Left renal cortex interstitium (tissue), 4 donors: ENCODE data around the gene WDR93. TPM values are rescaled to one million over a fixed set of nuclear protein-coding genes. Genes with fewer than 3 reads are reported as not detected.

Experiments
- DNase-seq, 4 donors: peaks; one replicate each; pipeline ENCODE4 v3.0.0-alpha.2; 2013; ENCODE audit warnings: low read depth in 4 of 4, low spot score in 2 of 4, missing footprints in 1 of 4
- polyA plus RNA-seq, 4 donors: library from polyadenylated mRNA; unstranded; fragments of 120-200 nt; gene quantifications; one replicate each; pipeline ENCODE4 v1.2.1, GENCODE V29; 2013; ENCODE audit not compliant: insufficient read length in 4 of 4

The WDR93 gene
- 1 to 10 TPM; 1.9 to 3.2 (median 2.7) TPM for polyA plus RNA-seq

DNA sequence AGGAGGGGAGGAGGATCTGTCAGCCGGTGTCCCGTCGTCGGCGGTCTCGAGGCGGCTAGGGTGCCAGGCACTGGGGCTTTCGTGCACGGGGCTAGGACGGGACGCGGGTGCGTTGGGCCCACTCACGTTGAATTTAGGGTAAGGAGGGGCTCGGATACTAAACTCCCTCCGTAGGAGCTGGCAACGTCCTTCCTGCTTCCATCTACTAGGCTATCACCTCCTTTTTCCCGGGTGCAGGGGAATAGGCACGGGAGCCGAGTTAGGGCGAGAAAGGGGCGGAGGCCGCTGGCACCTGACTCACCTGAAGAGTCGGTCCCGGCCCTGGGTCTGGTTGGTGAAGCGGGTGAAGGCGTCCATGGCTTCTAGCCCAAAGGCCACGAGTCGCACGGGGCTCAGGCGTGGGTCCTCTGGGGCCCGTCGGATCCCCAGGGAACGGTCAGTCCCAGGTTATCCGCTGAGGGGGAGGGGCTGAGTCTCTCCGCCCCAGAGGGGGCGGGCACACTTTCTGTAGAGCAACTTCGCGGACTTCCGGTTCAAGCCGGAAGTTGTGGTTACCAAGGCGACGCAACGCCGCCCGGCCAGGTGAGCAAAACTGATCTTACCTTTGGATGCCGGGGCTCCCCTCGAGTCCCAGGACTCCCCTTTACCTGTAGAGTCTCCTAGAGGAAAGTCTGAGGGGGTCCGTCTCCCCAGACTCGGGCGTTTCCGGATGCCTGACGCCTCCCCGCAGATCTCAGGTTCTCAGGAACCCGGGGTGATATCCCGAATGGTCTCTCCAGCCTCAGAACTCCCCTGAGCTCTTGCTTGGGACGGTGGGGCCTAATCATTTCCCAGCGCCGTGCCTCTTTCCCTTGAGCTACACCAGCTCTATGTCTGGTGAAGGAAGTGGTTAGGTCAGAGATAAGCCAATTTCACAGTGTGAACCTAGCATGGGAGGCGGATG is at the start of gene WDR93, which contains the start of gene PEX11A:
Gene WDR93 (plus strand): TSS at position 536 of the 943 bp plus-strand sequence. CDS start 10,936 bp downstream, outside the sequence.
Gene PEX11A (minus strand): TSS at position 479 of the 943 bp plus-strand sequence. CDS start 122 bp downstream, at position 357.
- DNase-seq: peak in 2 of 4 donors; percentile 75 to 76

DNA sequence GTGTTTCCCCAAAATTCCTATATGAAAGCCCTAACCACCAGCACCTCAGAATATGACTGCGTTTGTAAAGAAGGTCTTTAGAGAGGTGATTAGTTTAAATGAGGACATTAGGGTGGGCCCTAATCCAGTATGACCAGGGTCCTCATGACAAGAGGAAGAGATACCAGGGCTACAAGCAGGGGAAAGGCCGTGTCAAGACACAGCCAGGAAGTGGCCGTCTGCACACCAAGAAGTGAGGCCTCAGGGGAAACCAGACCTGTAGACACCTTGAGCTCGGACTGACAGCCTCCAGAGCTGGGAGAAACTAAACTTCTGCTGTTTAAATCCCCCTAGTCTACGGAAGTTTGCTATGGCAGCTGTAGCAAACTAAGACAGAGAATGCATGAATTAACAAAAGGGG is 49.6 kb upstream of the WDR93 start:
- DNase-seq: no peak

GRCh38 chr15:89642106-89642505 is 48.5 kb upstream of the WDR93 start:
- DNase-seq: no peak

DNA sequence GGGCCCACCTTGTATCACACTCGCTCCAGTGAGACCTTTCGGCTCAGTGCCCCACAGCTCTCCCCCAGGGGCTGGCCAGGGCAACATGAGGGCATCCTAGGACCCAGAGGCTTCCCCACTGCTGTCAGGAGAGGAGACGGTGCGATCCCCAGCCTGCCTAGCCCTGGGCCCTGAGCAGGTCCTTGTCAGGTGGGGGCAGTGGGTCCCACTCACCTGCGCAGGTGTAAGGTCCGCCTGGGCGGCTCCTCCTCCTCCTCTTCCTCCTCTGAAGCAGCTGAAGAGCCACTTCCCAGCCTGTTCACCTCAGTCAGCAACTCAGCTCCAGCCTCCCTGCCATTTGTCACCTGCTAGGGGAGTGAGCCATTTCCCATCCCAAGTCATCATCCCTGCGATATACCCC is 44.9 kb upstream of the WDR93 start:
- no peak for DNase-seq

DNA sequence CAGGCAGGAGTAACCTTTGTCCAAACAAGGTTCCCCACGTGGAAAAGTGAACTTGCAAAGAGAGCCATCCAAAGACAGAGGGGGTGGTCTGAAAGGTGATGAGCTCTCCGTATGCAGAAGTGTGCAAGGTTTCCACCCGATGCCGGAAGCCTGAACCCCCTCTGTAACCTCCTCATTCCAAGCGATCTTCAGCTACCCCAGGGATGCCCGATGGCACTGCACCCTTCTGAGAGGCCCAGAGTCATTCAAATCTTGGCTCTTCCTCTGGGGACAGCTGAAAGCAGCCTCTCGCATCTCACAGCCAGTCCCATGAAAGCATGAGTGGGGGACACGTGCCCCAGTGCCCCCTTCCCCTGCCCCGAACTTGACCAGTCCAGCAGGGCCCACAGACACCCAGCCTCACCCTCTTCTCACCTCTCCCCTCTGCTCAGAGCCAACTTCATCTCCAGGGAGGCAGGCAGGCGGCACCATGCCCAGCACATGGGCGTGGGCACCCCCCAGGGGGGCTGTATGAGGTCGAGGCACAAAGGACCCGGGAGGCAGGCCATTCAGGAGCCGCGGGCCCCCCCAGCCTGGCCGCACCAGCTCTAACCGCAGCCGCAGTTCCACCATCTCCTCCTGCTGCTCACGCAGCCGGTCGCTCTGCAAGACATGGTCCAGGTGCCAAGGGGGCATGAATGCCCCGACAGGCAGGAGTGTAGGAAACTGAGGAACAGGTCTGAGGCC is 44.0 kb upstream of the WDR93 start:
- DNase-seq: no peak

DNA sequence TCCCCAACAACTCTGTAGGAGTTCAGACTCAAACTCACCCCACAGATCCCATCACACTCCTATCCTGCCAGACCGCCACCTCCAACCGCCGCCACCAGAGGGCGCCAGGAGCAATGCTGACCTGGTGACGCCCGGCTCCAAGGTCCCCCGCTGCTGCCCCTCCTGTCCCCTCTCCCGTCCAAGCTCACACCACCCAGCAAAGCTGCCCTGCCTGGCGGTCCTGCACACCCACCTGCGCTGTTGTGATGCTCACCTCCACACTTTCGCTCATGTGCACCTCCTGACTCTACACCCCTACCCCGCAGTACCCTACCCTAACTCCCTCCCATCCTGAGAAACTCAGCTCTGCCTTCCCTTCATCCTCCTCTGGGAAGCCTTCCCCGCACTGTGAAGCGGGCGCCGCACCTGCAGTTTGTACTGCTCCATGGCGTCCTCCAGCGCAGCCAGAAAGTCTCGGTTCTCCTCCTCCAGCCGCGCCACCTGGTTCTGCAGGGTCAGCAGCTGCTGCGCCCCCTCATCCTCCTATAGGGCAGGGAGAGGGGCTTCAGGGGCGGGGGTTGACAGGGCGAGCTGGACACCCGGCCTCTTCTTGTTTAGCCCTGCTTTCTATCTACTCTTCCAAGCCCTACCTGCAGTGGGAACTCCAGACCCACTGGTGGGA is 43.3 kb upstream of the WDR93 start:
- peak in 1 of 4 donors; percentile 24 for DNase-seq

DNA sequence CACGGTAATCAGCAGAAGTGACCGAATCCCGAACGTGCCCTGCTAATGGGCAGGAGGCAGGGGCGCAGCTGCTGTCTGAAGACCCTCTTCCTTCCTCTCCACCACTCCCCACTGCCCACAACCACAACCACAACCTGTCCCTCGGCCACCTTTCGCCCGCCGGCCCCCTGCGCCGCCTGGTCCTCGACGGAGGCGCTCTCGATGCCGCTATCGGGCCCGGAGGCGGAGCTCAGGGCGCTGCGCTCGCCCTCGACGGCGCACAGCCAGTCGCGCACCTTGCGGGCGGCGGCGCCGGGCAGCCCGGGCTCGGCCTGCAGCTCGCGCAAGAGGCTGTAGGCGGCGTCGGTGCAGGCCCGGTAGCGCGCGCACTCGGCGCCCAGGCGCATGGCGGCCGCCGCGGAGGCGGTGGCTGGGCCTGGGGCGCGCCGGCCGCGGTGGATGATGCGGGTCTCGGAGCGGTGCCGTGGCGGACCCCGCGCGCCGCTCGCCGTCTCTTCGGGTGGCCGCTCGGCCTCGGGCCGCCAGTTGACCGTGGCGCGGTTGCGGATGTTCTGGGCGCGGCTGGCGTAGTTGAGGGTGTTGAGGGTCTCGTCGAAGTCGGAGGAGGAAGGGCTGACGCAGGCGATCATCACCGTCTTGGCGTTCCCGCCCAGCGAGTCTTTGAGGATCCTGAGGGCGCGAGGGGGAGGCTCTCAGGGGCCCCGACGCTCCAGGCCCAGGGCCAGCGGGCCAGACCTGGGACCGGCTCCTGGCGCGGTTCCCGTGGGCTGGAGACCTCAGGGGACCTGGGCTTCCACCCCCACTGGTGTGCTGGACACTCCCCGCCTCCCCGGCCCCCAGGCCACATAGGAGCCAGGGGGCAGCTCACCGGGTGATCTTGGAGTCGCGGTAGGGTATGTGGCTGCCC is 42.3 kb upstream of the WDR93 start:
- DNase-seq: no peak

GRCh38 chr15:89649013-89649625 is 41.5 kb upstream of the WDR93 start:
- no peak for DNase-seq

DNA sequence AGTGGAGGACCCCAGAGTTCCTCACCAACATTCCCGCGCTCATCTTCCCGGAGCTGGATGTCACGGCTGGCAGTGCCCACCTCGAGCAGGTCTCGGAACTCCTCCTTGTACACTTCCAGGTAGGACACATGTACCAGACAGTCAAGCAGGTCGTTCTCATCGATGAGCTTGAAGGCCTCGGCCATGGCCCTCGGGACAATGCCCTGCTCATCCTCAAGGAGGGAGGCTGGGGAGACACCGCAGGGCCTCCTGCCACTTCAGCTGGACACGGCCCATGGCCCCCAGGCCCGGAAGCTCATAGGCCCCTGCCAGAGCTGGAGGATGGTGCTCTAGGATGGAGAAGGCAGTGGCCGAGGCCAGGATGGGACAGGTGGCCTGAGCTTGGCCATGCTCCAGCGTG is 40.9 kb upstream of the WDR93 start:
- no peak for DNase-seq

DNA sequence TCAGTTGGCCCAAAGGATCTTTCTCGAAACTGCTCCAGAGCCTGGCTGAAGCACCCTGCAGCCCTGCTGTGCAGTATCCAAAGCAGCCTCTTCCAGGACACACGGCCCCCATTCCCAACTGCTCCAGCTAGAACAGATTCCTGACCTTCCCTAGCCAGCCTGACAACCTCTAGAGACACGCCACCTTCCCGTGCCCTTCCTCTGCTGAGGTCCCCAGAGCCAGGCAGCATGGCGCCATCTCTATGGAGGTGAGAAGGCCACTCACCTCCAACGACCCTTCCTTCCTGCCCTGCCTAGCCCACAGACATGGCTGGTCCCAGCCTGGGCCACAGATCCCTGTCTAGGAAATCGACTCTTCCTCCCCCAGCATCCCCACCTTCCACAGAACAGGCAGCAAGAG is 38.5 kb upstream of the WDR93 start:
- no peak for DNase-seq

GRCh38 chr15:89652666-89653065 is 37.9 kb upstream of the WDR93 start:
- DNase-seq: no peak

GRCh38 chr15:89653578-89653977 is 37.0 kb upstream of the WDR93 start:
- no peak for DNase-seq

GRCh38 chr15:89654301-89654761 is 36.3 kb upstream of the WDR93 start:
- no peak for DNase-seq

DNA sequence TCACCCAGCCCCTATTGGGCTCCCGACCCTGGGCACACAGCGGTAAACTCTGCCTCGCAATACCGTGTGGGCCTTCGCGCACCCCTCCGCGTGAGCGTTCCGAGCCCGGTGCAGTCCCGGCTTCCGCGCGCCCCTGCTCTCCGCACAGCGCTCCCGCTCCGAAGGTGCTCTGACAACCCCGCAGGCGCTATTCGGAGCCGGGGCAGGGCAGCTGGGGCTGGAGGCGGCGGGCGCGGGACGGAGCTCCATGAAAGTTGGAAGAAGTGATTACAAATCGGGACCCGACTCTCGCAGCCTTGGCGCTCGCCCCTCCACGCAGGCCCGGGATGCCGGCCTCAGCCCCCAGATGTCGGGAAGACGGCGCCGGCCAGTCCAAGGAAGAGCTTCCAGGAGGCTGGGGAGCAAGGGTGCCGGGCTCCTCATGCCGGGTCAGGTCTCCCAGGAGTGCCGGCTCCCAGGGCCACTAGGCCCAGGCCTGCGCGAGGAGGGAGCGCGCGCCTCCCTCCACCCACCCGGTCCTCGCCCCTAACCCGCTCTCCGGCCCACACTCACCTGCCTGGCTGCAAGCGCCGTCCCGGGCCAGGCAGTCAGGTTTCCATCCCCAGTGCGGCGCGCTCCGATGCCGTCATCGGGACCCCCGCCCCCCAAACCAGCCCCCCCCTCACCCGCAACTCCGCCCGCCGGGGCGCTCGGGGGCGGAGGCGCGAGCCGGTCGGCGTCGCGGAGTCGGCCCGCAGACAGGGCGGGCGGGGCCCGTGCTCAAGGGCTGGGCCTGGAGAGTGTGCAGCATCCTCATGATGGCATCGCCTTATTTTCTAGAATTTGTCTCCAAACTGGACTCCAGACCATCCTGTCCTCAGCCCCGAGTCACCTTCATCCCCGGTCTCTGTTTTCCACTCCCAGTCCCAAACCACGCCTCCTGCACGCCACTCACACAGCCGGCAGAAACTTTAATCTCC is 35.5 kb upstream of the WDR93 start, which contains the start of gene KIF7:
Gene KIF7 (minus strand): TSS at position 621 of the 959 bp plus-strand sequence. CDS start 2,537 bp downstream, outside the sequence.
- DNase-seq: peak in 2 of 4 donors; percentile 48 to 58

DNA sequence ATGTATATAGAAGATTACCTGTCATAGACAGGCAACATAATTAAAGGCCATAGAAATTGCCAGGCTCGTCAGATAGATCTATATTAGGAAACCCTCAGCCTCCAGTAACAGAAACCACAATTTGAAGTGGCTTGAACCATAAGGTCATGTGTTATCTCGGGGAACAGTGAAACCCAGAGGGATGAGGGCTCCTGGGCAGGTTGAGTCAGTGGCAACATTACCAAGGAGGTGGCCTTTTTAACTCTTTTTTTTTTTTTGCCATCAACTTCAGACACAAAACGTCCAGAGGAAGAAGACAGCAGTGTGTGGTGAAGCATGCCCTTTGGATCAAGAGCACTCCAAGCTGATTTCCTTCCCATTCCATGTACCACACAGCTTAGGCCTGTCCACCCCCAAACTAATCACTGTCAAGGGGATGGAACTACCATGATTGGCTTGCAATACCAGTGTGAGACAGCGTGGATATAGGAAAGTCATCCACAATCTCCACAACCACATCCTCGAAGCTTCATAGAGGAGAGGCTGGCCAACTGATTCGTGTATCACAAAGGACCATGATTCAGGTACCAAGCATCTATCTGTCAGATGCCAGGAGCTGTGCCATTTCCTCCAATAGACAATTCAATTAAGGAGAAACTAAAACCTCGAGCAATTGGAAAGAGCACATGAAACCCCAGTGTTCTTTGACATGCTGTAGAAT is 34.3 kb upstream of the WDR93 start:
- DNase-seq: no peak

DNA sequence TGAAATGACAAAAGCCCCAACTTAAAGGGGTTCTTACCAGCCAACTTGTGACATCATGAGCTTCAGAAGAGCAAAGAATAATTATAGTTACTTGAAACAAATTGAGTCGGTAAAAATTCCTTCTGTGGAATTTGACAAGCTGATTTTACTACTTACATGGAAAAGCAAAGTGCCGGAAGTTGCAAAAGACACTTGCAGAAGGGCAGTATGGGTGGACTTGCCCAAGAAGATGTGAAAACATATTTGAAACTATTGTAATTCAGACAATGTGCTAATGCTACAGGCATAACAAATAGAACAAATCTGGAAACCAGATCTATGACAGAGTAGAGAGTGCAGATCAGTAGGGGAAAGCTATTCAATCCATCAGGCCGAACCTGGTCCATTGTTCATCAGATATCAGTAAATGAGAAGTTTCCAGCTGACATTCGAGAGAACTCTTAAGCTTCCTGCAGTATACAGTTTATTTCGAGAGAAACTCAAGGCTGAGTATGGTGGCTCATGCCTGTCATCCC is 32.9 kb upstream of the WDR93 start:
- no peak for DNase-seq

- no peak for DNase-seq
Measured at GRCh38 chr15:89659295-89659694, 31.3 kb upstream of the WDR93 start.
